PC-3 (cell line): ENCODE measurements around the gene LYRM4. TPM values are rescaled to one million over a fixed set of nuclear protein-coding genes. Genes with fewer than 3 reads are reported as not detected.

Source experiments
- ATAC-seq: fragments of 200-7000 bp; cut with Tn5 transposase; 2 replicates; pipeline ENCODE4 v1.9.1; 2020; ENCODE audit warnings: mild to moderate bottlenecking, moderate library complexity
- BruUV-seq: library from RNA; stranded (reverse); fragments of 400-500 nt; replicated peaks from 2 replicates; lab custom pipeline; 2021; lab: Mats Ljungman, UMichigan
- CTCF ChIA-PET: fragments of 300-600 bp; sonication (Branson Sonifier 250); formaldehyde crosslinking; loops from one replicate; lab custom pipeline; 2022; ENCODE audit warnings: antibody characterized with exemption; lab: Charles Lee
- POLR2A ChIA-PET: fragments of 300-600 bp; sonication (Branson Sonifier 250); formaldehyde crosslinking; loops from one replicate; lab custom pipeline; 2022; ENCODE audit warnings: antibody characterized with exemption; ENCODE audit not compliant: unreplicated experiment; lab: Charles Lee
- DNase-seq: peaks from one replicate; pipeline ENCODE4 v3.0.0-alpha.2; 2015
- H2AFZ ChIP-seq: fragments of 300-600 bp; sonication (generic); 2 replicates; pipeline ENCODE4 v1.6.0; 2016; ENCODE audit warnings: antibody characterized with exemption, low read length
- H3F3A ChIP-seq: fragments of 300-600 bp; sonication (generic); one replicate; pipeline ENCODE4 v1.6.0; 2017; ENCODE audit warnings: antibody characterized with exemption, low read length, control low read depth, mild to moderate bottlenecking; ENCODE audit not compliant: unreplicated experiment
- H3K27ac ChIP-seq: fragments of 300-600 bp; sonication (generic); 2 replicates; pipeline ENCODE4 v1.5.1; 2016; ENCODE audit warnings: mild to moderate bottlenecking, low read length
- H3K27me3 ChIP-seq: fragments of 300-600 bp; sonication (generic); 2 replicates; pipeline ENCODE4 v1.6.1; 2016; ENCODE audit warnings: low read length, mixed read lengths
- H3K36me3 ChIP-seq: fragments of 300-600 bp; sonication (generic); 2 replicates; pipeline ENCODE4 v1.6.1; 2016; ENCODE audit warnings: low read depth, mixed run types, low read length, mixed read lengths
- H3K4me1 ChIP-seq: fragments of 300-600 bp; sonication (generic); 2 replicates; pipeline ENCODE4 v1.5.1; 2016; ENCODE audit warnings: low read length; ENCODE audit not compliant: insufficient read depth
- H3K4me2 ChIP-seq: fragments of 300-600 bp; sonication (generic); 2 replicates; pipeline ENCODE4 v1.6.0; 2016; ENCODE audit warnings: low read length
- H3K4me3 ChIP-seq: fragments of 300-600 bp; sonication (generic); 2 replicates; pipeline ENCODE4 v1.5.1; 2016; ENCODE audit warnings: mild to moderate bottlenecking, low read length, mixed read lengths
- H3K79me2 ChIP-seq: fragments of 300-600 bp; sonication (generic); 2 replicates; pipeline ENCODE4 v1.6.1; 2017; ENCODE audit warnings: low read length, mixed read lengths
- H3K9ac ChIP-seq: fragments of 300-600 bp; sonication (generic); 2 replicates; pipeline ENCODE4 v1.6.0; 2016; ENCODE audit warnings: mild to moderate bottlenecking, low read length
- H3K9me2 ChIP-seq: fragments of 300-600 bp; sonication (generic); replicated peaks from 2 replicates; pipeline ENCODE4 v1.6.1; 2016; ENCODE audit warnings: mixed run types, low read length, mixed read lengths
- H3K9me3 ChIP-seq: fragments of 300-600 bp; sonication (generic); 2 replicates; pipeline ENCODE4 v1.6.1; 2016; ENCODE audit warnings: low read length, mixed read lengths
- H4K20me1 ChIP-seq: fragments of 300-600 bp; sonication (generic); 2 replicates; pipeline ENCODE4 v1.6.1; 2016; ENCODE audit warnings: low read length, mixed read lengths
- EZH2 ChIP-seq: fragments of 300-600 bp; sonication (generic); IDR thresholded peaks from one replicate; pipeline ENCODE4 v1.6.1; 2017; ENCODE audit warnings: antibody characterized with exemption, mild to moderate bottlenecking, low read length; ENCODE audit not compliant: unreplicated experiment
- EZH2phosphoT487 ChIP-seq: fragments of 300-600 bp; sonication (generic); IDR thresholded peaks from 2 replicates; pipeline ENCODE4 v1.6.1; 2018; ENCODE audit warnings: mild to moderate bottlenecking, antibody characterized with exemption, low read length, borderline replicate concordance
- intact Hi-C: fragments of 100-400 bp; cut with micrococcal nuclease; formaldehyde crosslinking; loops from 2 replicates; pipeline ENCODE4 v1.9.0; 2023
- microRNA-seq: library from miRNA; unstranded; fragments of <30 nt; microRNA quantifications from one replicate; pipeline ENCODE4 v1.1.0, GENCODE V29; 2020; ENCODE audit not compliant: unreplicated experiment
- total RNA-seq: library from RNA; depleted of rRNA; stranded (reverse); fragments of >200 nt; gene quantifications from 2 replicates; pipeline ENCODE4 v1.2.3, GENCODE V29; 2014; rRNA removed
- TF ChIP-seq, protein P1 (sequence below): fragments of 300-600 bp; sonication (generic); conservative IDR thresholded peaks from 2 replicates; pipeline ENCODE4 v1.5.1; 2017; ENCODE audit warnings: antibody characterized with exemption, low read depth, mild to moderate bottlenecking, low read length

Gene LYRM4
- total RNA-seq, 1 experiment from 2014 or later, result 27.7 TPM

- H3K27ac ChIP-seq, result no peak overlapping the region
- H3K79me2 ChIP-seq, result no peaks in the 10 kb centered on the region
- H3K4me3 ChIP-seq, result no peak overlapping the region
- H3K9me2 ChIP-seq, result no peaks in the 10 kb centered on the region
- no peaks in the 10 kb centered on the region for H3F3A ChIP-seq
- BruUV-seq, result no TSS peak
- no peaks in the 10 kb centered on the region for H3K9me3 ChIP-seq
- no peak for DNase-seq
- no peaks in the 10 kb centered on the region for H3K36me3 ChIP-seq
- H3K4me2 ChIP-seq, result no peak overlapping the region
- TF ChIP-seq, protein P1, sequence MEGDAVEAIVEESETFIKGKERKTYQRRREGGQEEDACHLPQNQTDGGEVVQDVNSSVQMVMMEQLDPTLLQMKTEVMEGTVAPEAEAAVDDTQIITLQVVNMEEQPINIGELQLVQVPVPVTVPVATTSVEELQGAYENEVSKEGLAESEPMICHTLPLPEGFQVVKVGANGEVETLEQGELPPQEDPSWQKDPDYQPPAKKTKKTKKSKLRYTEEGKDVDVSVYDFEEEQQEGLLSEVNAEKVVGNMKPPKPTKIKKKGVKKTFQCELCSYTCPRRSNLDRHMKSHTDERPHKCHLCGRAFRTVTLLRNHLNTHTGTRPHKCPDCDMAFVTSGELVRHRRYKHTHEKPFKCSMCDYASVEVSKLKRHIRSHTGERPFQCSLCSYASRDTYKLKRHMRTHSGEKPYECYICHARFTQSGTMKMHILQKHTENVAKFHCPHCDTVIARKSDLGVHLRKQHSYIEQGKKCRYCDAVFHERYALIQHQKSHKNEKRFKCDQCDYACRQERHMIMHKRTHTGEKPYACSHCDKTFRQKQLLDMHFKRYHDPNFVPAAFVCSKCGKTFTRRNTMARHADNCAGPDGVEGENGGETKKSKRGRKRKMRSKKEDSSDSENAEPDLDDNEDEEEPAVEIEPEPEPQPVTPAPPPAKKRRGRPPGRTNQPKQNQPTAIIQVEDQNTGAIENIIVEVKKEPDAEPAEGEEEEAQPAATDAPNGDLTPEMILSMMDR, result no peak
- TF ChIP-seq EZH2phosphoT487 (no peak), EZH2 (no peak)
- ChIA-PET POLR2A (no interaction called here), CTCF (no interaction called here)
- no peaks in the 10 kb centered on the region for H3K4me1 ChIP-seq
- intact Hi-C loops, result loop anchor here (5.0 kb wide), 1 partner anchor 203 kb away; the partner anchor contains the start of genes FARS2 and LYRM4
- peak; percentile 19; the same call in 1 of the 2 replicates for ATAC-seq
- H3K9ac ChIP-seq, result no peak overlapping the region
- no peaks in the 10 kb centered on the region for H4K20me1 ChIP-seq
- H2AFZ ChIP-seq, result no peak overlapping the region
- no peaks in the 10 kb centered on the region for H3K27me3 ChIP-seq
Observed at GRCh38 chr6:5059036-5059896, 201.5 kb downstream of the LYRM4 start.

Small RNA genes within 50 kb of the gene (microRNA-seq; reads per million reads assigned to microRNA genes)
- gene MIR3691, result 1.0 reads per million

Other genes with a start within 250 kb of the LYRM4 start
- 2.8 and 3.2 TPM in 2 replicates for gene PPP1R3G, start 175.6 kb downstream of the LYRM4 start, total RNA-seq
- 18.4 and 23.0 TPM in 2 replicates for gene FARS2, start 563 bp upstream of the LYRM4 start, total RNA-seq